HG02981 (cell line): Measurements from ENCODE around the gene LRCH4.
"Not testable (repeated sequence)": the region's sequence is repeated elsewhere in the genome, so short reads cannot be mapped to it uniquely, and the experiment has no call there.

Experiments
- ATAC-seq: cut with Tn5 transposase; IDR thresholded peaks from one replicate; pipeline ENCODE4 v1.9.1; 2021; ENCODE audit warnings: mild to moderate bottlenecking, moderate library complexity; ENCODE audit not compliant: unreplicated experiment

Gene LRCH4

DNA sequence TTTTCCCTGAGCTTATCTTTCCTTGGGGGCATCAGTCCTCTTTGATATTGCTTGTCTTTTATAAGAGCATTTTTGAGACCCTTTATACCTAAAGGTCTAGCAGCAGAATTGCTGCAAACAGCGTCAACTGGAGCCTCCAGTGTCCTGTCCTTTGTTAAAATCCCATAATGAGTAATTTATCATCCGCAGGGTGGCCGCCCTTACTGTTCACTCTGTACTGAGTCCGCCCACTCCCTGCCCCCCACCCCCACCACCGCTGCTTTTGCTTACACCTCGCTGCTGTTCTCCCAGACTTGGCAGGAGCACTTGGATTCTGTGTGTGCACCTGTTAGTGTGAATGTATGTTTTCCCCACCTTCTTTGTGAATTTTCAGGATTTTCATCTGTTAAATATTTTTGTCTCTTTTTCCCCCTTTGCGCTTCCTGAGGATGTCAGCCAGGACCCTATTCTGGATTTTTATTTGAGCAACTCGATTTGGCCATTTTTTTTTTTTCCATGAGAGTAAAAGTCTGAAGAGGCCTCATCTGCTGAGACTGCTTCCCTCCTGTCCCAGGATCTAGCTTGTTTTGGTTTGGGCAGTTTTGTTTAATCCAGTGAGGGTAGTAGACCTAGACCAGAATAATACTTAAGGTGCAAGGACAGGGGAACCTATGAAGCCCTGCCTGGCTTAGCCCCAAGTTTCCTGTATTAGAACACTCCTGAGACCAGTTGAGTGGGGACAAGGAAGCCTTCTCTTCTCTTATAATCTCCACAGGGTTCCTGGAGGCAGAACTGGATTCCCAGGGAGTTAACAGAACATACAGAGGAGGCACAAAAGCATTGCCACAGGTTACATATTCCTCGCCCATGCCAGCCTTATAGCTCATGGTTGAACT lies 38.8 kb downstream of the LRCH4 start:
- ATAC-seq: no peak

DNA sequence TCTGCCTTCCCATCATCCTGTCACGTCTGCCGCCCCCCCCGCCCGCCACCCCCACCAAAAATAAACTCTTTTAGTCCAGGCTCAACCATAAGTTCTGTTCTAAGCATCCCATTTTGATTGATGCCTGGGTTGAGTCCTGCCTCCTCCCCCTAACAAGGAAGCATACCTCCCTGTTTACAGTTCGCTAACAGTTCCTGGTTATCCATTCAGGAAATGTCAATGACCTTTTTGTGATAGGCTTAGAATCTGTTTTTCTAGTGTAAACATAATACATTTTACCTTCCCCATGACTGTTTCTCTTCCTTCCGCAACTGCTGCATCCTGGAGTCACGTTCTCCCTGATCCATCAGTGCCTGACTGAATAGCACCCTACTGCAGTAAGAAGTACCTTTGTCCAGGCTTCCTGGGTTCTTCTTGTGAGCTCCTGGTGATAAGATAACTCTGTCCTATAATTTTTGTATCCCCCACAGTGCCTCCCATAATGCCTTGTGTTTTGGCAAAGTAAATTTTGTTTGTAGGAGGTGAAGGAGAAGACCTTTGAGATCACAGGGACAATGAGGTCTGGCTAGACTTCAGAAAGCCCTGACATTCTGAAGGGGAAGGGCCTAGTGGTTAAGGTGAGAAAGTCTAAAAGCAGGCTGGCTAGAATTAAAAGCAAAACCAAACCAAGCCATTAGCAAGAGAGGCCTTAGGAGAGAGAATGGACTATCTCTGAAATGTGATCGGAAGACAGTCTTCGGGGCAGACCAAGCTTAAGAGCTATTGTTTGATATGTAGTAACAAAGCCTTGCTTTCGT lies 39.6 kb downstream of the LRCH4 start:
- ATAC-seq: no peak

DNA sequence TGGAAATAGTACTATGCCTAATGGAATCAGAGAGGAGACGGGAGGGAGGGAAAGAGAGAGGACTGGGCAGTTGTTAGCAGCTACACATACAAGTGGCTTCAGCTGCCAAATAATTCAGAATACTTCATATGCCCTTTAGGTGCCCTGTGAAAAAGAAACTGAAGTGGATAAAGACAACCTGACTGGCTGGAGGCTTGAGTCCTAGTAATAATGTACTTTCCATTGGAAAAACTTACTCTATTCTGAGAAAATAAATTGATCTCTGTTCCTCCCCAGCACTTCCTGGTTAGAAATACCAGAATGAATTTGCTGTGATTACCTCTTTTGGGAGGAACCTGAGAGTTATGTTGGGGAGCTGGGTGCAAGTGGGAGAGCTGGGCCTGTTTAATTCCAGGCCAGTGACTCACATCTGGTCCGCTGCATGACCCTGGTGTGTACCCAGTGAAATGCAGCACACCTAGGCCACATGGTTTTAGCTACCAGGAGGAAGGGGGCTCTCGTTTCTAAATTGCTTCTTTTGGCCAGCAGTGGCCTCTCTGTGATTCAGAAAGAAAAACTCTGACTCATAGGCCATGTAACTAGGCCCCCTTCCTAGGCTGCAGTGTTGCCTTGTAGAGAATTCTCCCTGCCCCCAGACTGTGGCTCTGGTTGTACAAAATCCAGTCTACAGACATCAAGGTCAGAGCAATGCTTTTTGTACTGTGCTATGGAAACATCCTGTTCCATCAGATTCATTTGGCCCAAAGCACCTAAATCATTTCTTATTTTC lies 40.4 kb downstream of the LRCH4 start:
- ATAC-seq: peak; percentile 51

DNA sequence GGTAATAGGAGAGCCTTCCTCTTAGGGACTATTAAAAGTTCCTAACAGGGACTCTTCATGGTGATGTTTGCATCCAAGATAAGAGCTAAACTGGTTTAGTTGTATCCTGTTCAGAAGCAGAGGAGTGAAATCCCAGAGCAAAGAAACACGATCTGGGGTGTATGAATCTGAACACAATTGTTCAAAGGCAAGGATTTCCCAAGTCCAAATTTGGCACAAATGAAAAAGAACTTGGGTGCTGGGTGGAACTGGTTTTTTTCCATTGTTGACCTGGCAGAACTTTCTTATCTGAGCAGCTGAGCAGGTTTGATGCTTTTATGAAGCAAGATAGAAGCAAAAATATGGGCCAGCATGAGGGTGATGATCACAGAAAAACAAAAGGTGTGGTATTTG lies 41.0 kb downstream of the LRCH4 start:
- ATAC-seq: no peak

DNA sequence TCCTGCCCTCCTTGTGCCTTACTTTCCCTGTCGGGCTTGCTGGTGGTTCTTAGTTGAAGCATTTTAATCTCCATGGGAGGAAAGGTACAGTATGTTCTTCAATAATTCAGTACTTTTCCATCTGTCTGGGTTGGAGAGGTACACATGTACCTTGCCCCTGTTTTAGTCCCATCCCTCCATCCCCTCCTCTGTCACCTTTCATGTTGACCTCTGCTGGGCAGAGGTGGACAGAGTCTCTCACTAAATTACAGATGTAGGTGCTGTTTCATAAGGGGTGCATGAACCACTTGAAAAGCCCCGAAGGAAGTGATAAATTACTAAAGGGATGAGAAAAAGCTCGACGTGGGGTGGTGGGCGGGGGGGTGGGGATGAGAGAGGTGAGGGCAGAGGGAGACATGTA lies 41.5 kb downstream of the LRCH4 start:
- ATAC-seq: no peak

DNA sequence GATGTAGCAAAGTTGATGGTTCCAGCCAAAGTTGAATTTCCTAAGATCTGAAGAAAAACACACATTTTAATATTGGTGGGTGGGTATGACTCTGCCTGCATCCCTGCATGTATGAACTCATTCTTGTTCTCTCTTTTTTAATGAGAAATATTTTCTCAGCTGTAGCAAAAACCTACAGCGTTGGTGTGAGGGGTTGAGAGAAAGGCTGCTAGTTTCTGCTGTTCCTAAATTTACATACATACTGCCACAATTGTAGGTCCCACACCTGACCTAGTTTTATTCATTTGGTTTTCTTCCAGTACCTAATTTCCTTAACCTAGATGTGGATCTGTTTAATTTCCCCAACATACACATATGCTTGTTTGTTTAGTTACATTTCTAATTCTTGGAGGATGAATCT lies 42.3 kb downstream of the LRCH4 start:
- ATAC-seq: no peak

DNA sequence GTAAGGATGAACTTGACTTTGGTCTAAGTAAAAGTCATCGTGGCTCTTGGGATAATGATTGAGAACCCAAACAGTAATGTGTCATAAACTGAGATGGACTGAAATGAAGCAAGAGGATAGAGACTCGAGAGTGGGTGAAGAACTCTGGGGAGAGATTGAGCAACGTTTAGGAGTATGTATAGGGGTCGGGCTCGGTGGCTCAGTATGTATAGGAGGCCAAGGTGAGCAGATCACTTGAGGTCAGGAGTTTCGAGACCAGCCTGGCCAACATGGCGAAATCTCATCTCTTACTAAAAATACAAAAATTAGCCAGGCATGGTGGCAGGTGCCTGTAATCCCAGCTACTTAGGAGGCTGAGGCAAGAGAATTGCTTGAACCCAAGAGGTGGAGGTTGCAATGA lies 44.6 kb downstream of the LRCH4 start:
- ATAC-seq: not testable (repeated sequence)

DNA sequence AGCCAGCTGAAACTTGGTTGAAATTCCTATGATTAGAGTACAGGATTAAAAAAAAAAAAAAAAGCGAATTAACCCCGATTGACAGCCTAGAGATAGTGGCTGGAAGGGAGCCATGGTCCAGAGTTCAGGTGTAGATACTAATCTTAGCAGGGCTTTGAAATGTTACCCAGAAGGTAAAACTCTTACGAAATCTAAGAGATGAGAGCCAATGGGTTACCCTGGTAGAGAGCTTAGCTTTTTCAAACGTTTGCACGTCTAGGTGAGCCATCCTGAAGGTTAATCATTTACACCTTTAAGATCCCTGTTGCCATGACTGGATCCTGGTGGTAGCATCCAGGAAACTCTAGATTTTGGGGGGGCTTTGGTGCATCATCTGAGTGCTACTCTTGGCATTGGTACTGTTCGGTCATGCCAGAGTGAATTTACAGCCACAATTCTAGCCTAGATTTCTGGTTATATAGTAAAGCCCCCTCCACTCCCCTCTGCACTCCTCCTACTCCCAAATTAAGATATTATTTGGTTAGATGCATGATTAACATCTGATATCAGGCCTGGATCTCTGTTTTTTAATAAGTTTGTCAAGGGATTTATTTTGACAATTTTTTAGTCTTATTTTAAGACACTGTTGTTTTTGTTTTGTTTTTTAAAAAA lies 45.7 kb downstream of the LRCH4 start:
- ATAC-seq: no peak

DNA sequence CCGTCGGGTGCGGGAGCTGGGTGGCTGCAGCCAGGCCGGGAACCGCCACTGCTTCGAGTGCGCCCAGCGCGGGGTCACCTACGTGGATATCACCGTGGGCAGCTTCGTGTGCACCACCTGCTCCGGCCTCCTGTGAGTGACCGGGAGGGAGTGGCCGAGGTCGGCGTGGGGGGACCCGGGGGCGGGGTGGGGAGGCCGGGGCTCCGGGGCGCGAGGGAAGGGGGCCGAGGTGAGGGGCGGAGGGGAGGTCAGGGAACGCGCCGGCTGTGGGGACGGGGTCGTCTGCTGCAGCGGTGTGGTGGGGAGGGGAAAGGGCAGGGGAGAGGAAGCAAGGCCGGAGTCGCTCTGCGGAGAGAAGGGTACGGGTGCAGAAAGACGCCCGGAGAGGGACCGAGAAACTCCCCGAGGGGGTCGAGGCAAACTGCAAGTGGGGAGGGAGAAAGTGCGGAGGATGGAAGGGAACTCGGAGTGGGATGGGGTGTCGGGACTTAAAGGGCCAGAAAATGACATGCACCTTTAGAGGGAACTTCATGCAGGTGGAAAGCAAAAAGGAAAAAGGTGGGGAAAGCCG lies 46.4 kb downstream of the LRCH4 start:
- no peak for ATAC-seq

DNA sequence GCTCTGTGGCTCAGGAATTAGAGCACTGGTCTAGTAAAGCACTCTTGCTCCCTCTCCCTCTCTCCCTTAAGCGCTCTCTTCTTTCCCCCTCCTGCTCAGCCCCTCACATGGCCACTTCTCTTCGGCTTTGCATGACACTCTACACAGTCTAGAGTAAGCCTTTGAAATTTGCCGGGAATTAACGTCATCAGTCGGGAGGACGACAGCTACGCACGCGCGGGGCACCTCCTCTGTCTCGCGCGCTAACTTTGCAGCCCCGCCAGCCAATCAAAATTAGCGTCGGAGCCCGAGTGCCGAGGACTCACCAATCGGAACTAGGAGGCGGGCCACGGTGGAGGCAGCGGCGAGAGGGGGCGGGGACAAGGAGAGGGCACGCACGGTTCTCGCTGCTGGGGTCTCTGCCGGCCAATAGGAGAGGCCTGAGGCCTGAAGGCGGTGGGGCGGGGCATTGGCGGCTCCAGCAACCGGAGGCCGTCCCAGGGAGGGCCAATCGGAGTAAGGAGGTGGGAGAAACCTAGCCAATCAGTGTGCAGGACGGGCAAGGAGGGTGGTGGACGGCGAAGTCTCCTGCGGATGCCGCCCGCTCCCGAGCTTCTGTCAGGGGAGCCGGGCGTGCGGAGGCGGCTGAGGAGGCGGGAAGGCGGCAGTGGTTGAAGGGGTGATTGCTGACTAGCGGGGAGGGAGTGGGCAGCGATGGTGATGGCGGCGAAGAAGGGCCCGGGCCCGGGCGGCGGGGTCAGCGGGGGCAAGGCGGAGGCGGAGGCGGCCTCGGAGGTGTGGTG lies 47.1 kb downstream of the LRCH4 start, which contains the start of gene AGFG2:
AGFG2 (plus strand) TSS at position 550 of the 782 bp plus-strand sequence; CDS start at position 694, 144 bp downstream.
- ATAC-seq: peak; percentile 93

DNA sequence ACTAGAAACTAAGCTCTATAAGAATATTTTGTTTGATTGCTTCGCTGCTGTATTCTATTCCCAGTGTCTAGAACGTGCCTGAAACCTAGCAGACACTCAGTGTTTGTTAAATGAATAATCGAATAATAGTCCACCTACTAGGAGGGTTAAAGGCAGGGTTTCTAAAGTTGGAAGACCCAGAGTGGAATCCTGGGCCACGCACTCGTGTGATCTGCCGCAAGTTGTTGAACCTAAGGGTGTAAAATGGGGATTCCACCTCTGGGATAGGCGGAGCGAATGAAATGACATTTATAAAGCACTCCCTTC lies 47.6 kb downstream of the LRCH4 start:
- ATAC-seq: no peak

DNA sequence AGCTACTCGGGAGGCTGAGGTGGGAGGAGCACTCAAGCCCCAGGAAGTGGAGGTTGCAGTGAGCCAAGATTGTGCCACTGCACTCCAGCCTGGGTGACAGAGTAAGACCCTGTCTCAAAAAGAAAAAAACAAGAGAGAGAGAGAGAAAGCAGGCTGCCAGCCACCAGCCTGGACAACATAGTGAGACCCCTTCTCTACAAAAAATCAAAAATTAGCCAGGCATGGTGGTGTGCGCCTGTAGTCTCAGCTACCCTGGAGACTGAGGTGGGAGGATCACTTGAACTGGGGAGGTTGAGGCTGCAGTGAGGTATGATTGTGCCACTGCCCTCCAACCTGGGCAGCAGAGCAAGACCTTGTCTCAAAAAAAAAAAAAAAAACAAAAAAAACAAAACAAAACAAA lies 49.2 kb downstream of the LRCH4 start:
- ATAC-seq: not testable (repeated sequence)

DNA sequence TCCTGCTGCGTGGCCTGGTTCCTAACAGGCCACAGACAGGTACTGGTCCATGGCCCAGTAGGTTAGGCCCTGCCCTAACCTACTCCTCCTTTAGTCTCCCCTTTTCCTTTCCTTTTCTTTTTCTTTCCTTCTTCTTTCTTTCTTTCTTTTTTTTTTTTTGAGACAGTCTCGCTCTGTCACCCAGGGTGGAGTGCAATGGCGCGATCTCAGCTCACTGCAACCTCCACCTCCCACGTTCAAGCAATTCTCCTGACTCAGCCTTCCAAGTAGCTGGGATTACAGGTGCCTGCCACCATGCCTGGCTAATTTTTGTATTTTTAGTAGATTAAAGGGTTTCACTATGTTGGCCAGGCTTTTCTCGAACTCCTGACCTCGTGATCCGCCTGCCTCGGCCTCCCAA lies 49.9 kb downstream of the LRCH4 start:
- ATAC-seq: not testable (repeated sequence)

DNA sequence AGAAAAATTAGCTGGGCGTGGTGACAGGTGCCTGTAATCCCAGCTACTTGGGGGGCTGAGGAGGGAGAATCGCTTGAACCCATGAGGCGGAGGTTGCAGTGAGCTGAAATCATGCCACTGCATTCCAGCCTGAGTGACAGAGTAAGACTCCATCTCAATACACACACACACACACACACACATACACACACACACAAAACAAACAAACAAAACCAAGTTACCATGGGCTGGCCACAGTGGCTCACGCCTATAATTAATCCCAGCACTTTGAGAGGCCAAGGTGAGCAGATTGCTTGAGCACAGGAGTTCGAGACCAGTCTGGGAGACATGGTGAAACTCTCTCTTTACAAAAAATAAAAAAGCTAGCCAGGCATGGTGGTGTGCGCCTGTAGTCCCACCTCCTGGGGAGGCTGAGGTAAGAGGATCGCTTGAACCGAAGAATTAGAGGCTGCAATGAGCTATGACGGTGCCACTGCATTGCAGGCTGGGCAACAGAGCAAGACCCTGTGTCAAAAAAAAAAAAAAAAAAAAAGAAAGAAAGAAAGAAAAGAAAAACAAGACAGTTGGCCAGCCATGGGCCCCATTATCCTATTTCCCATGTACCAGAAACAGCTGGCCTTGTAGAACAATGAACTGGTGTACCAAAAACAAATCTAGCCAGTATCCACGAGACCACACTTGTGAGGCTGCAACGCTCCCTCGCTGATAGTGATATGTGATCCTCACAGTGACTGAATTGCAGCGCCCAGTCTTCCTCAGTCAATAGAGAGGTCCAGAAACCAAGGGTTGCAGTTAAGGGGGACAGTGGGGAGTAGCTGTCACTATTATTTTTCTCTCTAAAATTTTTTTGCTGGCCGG lies 53.5 kb downstream of the LRCH4 start:
- no peak for ATAC-seq

DNA sequence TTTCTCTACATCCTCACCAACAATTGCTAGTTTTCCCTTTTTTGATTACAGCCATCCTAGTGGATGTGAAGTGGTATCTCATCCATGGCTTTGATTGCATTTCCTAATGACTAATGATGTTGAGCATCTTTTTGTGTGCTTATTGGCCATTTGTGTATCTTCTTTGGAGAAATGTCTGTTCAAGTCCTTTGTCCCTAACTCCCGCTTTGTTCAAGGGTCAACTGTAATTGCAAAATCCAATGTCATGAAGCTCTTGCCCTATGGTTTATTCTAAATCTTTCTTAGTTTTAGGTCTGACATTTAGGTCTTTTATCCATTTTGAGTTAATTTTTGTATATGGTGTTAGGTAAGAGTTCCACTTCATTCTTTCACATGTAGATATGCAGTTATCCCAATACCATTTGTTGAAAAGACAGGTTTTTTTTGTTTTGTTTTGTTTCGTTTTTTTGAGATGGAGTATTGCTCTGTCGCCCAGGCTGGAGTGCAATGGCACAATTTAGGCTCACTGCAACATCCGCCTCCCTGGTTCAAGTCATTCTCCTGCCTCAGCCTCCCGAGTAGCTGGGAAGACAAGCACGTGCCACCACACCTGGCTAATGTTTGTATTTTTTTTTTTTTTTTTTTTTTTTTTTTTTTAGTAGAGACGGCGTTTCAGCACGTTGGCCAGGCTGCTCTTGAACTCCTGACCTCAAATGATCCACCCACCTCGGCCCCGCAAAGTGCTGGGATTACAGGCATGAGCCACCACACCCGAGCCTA lies 57.6 kb downstream of the LRCH4 start:
- ATAC-seq: not testable (repeated sequence)
